Right lobe of liver (tissue), 4 donors: ENCODE results near the gene SYNJ2.

Experiments used
- CTCF ChIP-seq, 4 donors: fragments of 200-600 bp in 3 of 4; fragments of 450-650 bp in 1 of 4; IDR thresholded peaks; one replicate each; pipeline versions ENCODE4 v1.5.1 to v1.8.0; 2016 to 2022; ENCODE audit warnings: antibody characterized with exemption in 4 of 4, mild to moderate bottlenecking in 2 of 4
- POLR2A ChIP-seq: fragments of 450-650 bp; IDR thresholded peaks from one replicate; pipeline ENCODE4 v1.6.1; 2017; ENCODE audit warnings: antibody characterized with exemption, mild to moderate bottlenecking
- donor health status: DM: no; HTN: no; CAD: no.
- donor health status: DM: no; HTN: no; CAD: no.
- donor health status: DM: no; HTN: yes; CAD: no.

GRCh38 chr6:157961832-157962575 is 19.7 kb upstream of the SYNJ2 start:
- TF ChIP-seq POLR2A, result no peak
- TF ChIP-seq CTCF (IDR thresholded peaks at IDR 0.05), result no peak
